ENCODE results near the gene AURKA. TPM values are rescaled to one million over a fixed set of nuclear protein-coding genes. Genes with fewer than 3 reads are reported as not detected.
"Not testable (repeated sequence)": the region's sequence is repeated elsewhere in the genome, so short reads cannot be mapped to it uniquely, and the experiment has no call there.

Gene AURKA
- total RNA-seq, 1 experiment from 2014 or later = 240 TPM

DNA sequence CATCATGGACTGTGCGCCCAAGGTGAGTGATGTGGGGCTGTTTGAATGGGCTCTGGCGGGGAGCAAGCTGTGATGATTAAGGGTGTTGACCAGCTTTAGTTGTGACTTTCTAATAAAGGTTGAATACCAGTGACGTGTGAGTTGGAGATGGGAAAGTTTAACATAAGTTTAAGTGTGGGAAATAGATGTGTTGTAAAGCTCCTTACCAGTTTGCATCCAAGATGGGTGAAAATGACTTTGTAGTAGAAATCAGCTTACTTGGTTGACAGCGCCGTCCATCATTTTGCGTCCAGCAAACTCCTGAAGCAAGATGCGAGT is 20.4 kb upstream of the AURKA start:
- Histone ChIP-seq H3K27ac (no peak overlapping the region), H3K4me3 (no peak overlapping the region)

DNA sequence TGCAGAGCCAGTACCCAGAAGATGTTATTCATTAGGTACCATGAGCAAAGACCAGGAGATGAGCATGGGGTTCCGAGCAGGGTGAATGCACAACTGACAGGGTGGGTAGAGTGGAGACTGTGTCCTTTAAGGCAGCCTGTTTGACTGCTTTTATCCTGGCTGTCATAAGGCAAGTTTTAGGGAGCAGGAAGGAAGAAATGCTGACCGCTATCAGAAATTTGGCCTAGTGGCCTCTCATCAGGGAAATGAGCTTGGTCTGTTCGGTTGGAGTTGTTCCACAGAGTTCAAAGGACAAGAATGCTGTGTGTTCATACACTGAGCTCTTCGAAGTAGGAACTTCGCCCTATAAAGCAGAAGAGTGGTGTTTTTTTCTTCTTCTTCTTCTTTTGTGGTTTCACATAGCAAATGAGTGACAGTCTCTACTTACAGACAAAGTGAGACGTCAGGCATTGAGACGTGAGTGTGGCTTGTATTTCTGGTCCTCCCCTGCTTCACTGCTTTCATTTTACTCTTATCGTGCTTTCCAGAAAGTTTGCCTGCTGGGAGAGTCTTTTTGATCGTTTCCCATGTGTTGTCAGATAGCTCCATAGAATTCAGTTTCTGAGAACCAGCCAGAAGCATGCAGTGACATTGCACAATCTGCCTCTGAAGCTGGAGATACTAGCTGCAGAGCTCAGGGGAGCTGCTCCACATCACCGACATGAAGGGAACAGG is 19.9 kb upstream of the AURKA start, which contains the start of gene CASS4:
TSS of gene CASS4 (plus strand) at position 502 of the 714 bp plus-strand sequence. CDS start at position 701, 199 bp downstream.
- no peak for DNase-seq
- Histone ChIP-seq H3K4me1 (no peaks in the 10 kb centered on the region), H3K27ac (no peak within 1 kb of the TSS), H3K27me3 (no peaks in the 10 kb centered on the region), H3K4me3 (no peak within 1 kb of the TSS), H3K9me3 (replicated peaks) (no peaks in the 10 kb centered on the region), H3K36me3 (peaks cover 41% of the 10 kb centered on the region)

More for the DNA sequence above, 20.4 kb upstream of the AURKA start:
- Histone ChIP-seq H3K4me1 (no peaks in the 10 kb centered on the region), H3K27me3 (no peaks in the 10 kb centered on the region), H3K36me3 (peaks cover 36% of the 10 kb centered on the region), H3K9me3 (replicated peaks) (no peaks in the 10 kb centered on the region)
- DNase-seq = no peak

DNA sequence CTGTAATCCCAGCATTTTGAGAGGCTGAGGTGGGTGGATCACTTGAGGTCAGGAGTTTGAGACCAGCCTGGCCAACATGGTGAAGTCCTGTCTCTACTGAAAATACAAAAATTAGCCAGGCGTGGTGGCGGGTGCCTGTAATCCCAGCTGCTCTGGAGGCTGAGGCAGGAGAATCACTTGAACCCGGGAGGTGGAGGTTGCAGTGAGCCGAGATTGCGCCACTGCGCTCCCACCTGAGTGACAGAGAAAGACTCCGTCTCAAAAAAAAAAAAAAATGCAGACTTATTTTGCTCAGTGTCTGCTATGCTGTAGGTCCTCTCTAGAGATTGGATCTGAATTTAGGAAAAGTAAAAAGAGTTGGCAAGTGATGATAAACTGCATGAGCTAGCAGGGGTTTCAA is 19.3 kb upstream of the AURKA start:
- H3K36me3 ChIP-seq = peaks cover 44% of the 10 kb centered on the region
- H3K4me3 ChIP-seq; DNase-seq; H3K27ac ChIP-seq; H3K27me3 ChIP-seq; H3K9me3 ChIP-seq (replicated peaks); H3K4me1 ChIP-seq: not testable (repeated sequence)

DNA sequence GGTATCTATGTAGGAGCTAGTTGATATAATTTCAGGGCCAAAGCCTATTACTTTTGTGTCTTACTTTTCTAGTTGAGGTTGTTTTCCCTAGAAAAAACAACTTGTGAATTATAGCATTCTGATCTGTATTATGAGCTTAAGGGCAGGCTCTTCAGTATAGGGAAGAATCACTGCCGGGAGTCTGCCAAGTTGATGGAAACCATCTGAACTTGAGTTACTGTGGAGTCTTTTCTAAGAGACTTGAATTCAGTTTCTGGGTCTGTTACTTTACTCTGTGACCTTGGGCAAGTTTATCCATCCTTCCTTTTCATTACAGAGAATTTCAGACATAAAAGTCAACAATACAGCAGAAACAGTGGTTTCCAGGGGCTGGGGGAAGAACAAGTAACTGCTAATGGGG is 17.9 kb upstream of the AURKA start:
- no peak for DNase-seq
- no peak overlapping the region for H3K27ac ChIP-seq

DNA sequence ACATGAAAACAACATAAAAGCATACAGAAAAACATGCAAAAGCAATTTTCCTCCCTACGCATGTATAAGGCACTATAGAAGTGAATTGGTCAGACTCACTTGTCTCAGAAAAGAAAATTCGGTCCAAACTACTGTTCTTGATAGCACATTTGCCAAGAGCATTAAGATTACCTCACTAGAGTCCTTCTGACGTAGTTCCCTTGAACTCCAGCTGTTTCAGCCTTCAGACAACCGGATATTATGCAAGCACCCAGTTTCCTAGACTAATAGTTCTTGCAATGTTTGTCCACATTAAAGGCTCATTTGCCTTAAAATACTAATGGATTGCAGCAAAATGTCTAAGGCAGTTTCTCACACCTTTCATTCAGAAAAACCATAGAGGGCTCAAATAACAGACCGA is 17.5 kb upstream of the AURKA start:
- DNase-seq = no peak
- H3K9me3 ChIP-seq (replicated peaks) = no peaks in the 10 kb centered on the region
- H3K27ac ChIP-seq = no peak overlapping the region
- no peaks in the 10 kb centered on the region for H3K27me3 ChIP-seq
- peaks cover 60% of the 10 kb centered on the region for H3K36me3 ChIP-seq
- no peak overlapping the region for H3K4me3 ChIP-seq
- H3K4me1 ChIP-seq = no peaks in the 10 kb centered on the region

More for the DNA sequence above, 17.9 kb upstream of the AURKA start:
- Histone ChIP-seq H3K4me3 (no peak overlapping the region), H3K27me3 (no peaks in the 10 kb centered on the region), H3K9me3 (replicated peaks) (no peaks in the 10 kb centered on the region), H3K4me1 (no peaks in the 10 kb centered on the region), H3K36me3 (peaks cover 57% of the 10 kb centered on the region)

DNA sequence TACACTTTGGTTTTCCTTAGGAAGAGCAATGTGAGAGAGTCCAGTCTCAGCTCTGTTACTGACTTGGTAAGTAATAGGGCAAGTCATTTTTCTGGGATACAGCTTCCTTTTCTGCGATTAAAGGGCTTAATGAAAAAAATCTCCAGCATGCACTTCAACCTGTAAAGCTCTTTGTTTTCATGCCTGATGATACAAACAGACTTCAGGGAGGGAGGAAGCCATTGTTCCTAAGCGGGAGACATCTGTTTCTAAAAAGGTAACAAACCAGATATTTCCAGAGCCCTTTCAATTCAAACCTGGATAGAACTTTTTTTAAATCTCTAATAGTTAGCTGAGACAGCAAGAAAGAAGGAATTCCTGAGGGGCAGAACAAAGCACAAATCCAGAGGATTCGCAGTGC is 14.9 kb upstream of the AURKA start:
- Histone ChIP-seq H3K9me3 (replicated peaks) (no peaks in the 10 kb centered on the region), H3K27me3 (no peaks in the 10 kb centered on the region), H3K27ac (no peak overlapping the region), H3K36me3 (peaks cover 80% of the 10 kb centered on the region), H3K4me1 (no peaks in the 10 kb centered on the region), H3K4me3 (no peak overlapping the region)
- no peak for DNase-seq

DNA sequence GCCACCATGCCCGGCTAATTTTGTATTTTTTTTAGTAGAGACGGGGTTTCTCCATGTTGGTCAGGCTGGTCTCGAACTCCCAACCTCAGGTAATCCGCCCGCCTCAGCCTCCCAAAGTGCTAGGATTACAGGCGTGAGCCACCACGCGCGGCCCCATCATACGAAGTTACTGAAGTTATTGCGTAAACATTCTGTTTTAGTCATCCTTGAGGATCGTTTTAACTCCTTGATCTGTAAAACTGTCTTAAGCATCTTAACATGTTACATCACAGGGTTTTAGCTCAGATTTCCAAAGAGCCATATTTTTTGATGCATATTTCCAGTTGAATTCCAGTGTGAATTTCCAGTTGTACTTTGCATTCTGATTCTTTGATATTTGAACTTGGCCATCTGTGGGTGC is 13.3 kb upstream of the AURKA start:
- not testable (repeated sequence) for H3K27ac ChIP-seq; H3K27me3 ChIP-seq; H3K4me3 ChIP-seq; DNase-seq; H3K4me1 ChIP-seq; H3K9me3 ChIP-seq (replicated peaks)
- peaks cover 96% of the 10 kb centered on the region for H3K36me3 ChIP-seq

DNA sequence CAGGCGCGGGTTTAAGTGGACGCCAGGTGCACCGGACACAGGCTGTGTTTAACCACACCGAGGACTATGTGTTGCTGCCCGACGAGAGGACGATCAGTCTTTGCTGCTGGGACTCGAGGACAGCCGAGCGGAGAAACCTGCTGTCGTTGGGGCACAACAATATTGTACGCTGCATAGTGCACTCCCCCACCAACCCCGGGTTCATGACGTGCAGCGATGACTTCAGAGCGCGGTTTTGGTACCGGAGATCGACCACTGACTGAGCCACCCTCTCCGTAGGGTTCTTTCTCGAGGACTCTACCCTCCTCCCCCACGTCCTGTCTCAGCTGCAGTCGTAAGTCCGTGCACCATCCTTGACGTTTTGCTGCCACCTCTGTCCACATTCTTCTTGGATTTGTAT is 11.4 kb upstream of the AURKA start:
- DNase-seq = no peak
- H3K9me3 ChIP-seq (replicated peaks) = no peaks in the 10 kb centered on the region
- no peak overlapping the region for H3K27ac ChIP-seq
- H3K4me3 ChIP-seq = no peak overlapping the region
- peaks cover 96% of the 10 kb centered on the region for H3K36me3 ChIP-seq
- H3K4me1 ChIP-seq = no peaks in the 10 kb centered on the region
- H3K27me3 ChIP-seq = no peaks in the 10 kb centered on the region

DNA sequence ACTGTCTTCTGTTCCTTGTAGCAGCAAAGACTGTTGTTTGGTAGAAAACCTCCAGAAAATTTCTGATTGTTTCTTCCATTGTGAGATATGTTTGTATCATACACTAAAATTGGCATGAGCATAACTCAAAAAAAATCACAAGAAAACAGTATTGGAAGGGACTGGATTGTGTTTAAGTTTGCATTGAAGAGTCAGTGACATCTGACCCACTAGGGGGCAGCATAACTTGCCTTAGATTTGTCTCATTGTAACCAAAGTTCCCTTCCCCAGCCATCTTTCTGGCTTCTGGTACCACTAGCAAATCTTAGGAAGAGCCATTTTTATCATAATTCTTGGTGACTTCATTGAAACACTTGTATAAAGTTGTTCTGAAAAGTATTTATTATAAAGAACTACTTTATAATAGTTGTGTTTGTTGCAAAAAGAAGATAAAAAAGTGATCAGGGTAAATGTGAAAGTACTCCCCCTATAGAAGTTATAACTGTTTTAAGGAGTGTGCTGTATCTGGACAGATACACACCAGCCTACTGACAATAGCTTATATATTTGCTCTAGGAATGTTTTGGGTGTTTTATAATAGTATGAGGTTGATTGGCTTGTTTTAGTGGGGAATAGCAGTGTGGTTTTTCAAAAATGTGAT is 8.1 kb upstream of the AURKA start:
- H3K27ac ChIP-seq = no peak overlapping the region
- no peak overlapping the region for H3K4me3 ChIP-seq
- H3K36me3 ChIP-seq = peaks cover 95% of the 10 kb centered on the region

DNA sequence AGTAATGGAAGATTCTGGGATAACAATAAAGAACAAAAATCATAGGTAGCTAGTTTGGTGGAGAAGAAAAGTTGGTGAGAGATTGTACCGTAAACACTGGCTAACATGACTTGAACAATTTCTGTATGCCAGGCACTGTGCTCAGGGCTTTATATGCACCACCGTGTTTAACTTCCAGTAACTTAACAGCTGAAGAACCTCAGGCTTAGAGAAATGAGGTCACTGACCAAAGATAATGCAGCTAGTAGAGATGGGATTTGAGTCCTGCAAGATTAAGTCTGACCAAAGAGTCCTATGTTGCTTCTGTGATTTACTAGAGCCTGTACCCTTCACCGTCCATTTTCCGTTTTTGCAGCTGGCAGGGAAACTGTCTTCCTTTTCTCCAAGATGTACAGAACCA is 3.2 kb upstream of the AURKA start:
- H3K36me3 ChIP-seq = peaks cover 61% of the 10 kb centered on the region
- DNase-seq = peak in 1 of 2 experiments; percentile 55
- H3K27ac ChIP-seq = no peak overlapping the region

More for the DNA sequence above, 8.1 kb upstream of the AURKA start:
- no peaks in the 10 kb centered on the region for H3K4me1 ChIP-seq
- peak; percentile 77 to 96 for DNase-seq
- no peaks in the 10 kb centered on the region for H3K27me3 ChIP-seq
- H3K9me3 ChIP-seq (replicated peaks) = no peaks in the 10 kb centered on the region

DNA sequence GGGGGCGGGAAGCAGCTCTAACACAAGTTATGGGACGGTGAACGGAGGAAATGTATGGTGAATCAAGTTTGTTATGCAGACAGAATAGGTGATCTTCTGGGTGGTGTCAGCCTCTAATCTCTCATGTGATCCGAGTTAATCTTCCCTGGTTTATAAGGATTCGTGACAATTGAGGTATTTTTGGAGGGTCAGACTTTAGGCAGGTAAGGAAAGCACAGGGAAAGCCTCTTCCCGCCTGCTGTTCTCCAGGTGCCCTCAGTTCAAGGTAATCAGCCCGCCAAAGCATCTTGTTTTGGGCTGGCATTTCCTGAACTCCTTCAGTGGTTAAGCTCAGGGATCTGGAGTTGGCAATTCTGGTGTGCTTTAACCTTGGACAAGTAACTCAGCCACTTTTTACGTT is 1.6 kb upstream of the AURKA start:
- H3K4me1 ChIP-seq = peaks cover 17% of the 10 kb centered on the region
- no peak overlapping the region for H3K27ac ChIP-seq
- H3K4me3 ChIP-seq = peak overlapping the region; percentile 89
- no peaks in the 10 kb centered on the region for H3K27me3 ChIP-seq
- DNase-seq = no peak
- no peaks in the 10 kb centered on the region for H3K9me3 ChIP-seq (replicated peaks)
- H3K36me3 ChIP-seq = peaks cover 61% of the 10 kb centered on the region

More for the DNA sequence above, 3.2 kb upstream of the AURKA start:
- H3K4me1 ChIP-seq = peaks cover 17% of the 10 kb centered on the region
- no peaks in the 10 kb centered on the region for H3K9me3 ChIP-seq (replicated peaks)
- no peak overlapping the region for H3K4me3 ChIP-seq
- no peaks in the 10 kb centered on the region for H3K27me3 ChIP-seq

DNA sequence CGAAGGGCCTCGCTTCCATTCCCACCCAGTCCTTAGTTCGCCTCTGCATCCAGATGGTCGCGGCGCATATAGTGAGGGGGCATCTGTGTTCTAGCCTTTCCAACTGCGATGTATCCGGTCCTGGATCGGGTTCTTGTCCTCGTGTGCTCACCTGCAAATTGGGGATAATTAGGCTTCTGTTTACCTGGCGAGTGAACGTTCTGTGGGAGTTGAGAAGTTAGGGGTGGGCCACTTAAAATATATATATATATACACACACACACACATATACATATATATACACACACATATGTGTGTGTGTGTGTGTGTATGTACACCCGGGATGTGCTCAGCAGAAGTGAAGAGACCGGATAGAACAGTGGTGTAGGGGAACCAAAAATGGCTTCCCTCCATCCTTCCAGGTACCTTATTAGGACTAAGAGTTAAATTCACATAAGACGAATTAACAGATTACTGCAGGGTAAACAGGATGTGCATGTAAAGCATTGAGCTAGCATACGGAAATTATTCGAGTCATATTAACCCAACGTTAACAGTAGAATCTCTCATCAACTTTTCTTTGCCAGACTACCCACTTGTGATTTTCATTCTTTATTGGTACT is 967 bp upstream of the AURKA start:
- Histone ChIP-seq H3K27ac (peak overlapping the region; percentile 75), H3K36me3 (peaks cover 61% of the 10 kb centered on the region), H3K9me3 (replicated peaks) (no peaks in the 10 kb centered on the region), H3K4me3 (peak overlapping the region; percentile 89), H3K4me1 (peaks cover 17% of the 10 kb centered on the region), H3K27me3 (no peaks in the 10 kb centered on the region)
- DNase-seq = peak in 1 of 2 experiments; percentile 54

DNA sequence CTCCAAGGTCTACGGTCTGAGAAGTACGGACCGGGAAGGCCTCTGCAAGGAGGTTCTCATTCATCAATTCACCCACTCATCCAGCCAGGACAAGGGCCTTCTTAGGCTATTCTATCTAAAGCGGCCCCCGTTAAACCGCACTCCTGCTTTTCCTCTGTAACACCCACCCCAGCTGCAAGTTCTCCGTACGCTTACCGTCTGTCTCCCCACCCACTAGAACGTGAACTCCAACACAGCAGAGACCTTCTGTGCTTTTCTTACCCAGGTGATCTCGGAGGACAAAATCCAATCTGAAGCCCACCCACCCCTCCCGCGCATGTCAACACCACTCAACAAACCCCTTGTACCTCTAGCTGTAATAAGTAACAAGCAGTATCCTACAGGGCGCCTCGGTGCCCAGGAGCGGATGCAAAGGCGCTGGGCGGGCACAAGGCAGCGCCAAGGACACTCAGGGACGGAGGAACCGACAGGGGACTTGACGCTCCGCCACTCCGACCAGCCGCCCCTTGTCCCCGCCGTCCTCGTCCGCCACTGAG is 351 bp downstream of the AURKA start:
- DNase-seq = peak in 1 of 2 experiments; percentile 57
- Histone ChIP-seq H3K36me3 (peaks cover 61% of the 10 kb centered on the region), H3K4me3 (peak overlapping the region; percentile 89), H3K9me3 (replicated peaks) (no peaks in the 10 kb centered on the region), H3K4me1 (peaks cover 17% of the 10 kb centered on the region), H3K27ac (peak overlapping the region; percentile 75), H3K27me3 (no peaks in the 10 kb centered on the region)

DNA sequence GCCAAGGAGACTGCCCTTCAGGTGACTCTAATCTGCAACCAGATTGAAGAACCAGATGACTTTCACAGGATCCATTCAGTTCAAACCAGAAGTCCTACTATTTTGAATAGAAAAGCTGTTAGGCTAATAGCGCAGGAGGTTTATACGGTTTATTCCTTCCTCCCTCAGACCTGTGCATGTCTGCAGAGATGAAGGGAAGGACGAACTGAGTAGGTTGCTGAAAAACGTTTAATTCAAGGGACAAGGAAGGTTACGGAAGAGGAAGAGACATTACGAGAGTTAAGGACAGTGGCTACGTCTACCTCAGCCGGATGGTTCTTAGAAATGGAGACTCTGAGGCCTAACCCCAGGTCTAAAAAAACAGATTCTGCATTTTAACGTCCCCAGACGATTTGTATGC is 978 bp downstream of the AURKA start:
- Histone ChIP-seq H3K9me3 (replicated peaks) (no peaks in the 10 kb centered on the region), H3K27me3 (no peaks in the 10 kb centered on the region), H3K4me1 (peaks cover 17% of the 10 kb centered on the region), H3K36me3 (peaks cover 61% of the 10 kb centered on the region), H3K27ac (peak overlapping the region; percentile 75; the same call in 1 of the 2 replicates), H3K4me3 (peak overlapping the region; percentile 89)
- DNase-seq = no peak

DNA sequence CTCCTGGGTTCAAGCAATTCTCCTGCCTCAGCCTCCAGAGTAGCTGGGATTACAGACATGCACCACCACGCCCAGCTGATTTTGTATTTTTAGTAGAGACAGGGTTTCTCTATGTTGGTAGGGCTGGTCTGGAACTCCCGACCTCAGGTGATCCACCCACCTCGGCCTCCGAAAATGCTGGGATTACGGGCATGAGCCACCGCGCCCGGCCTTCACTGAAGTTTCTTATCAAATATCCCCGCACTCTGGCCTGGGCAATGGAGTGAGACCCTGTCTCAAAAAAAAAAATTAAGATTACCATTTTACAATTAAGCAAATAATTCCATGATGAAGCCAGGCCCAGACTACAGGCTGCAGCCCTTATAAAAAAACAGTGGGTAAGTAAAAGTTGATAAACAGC is 1.6 kb downstream of the AURKA start:
- H3K4me3 ChIP-seq = peak overlapping the region; percentile 89
- H3K9me3 ChIP-seq (replicated peaks); DNase-seq; H3K27ac ChIP-seq; H3K27me3 ChIP-seq: not testable (repeated sequence)
- peaks cover 61% of the 10 kb centered on the region for H3K36me3 ChIP-seq
- H3K4me1 ChIP-seq = peaks cover 17% of the 10 kb centered on the region
